Measurements from ENCODE around the gene EIF4EBP2. TPM values are rescaled to one million over a fixed set of nuclear protein-coding genes. Genes with fewer than 3 reads are reported as not detected.

The EIF4EBP2 gene, protein sequence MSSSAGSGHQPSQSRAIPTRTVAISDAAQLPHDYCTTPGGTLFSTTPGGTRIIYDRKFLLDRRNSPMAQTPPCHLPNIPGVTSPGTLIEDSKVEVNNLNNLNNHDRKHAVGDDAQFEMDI
- total RNA-seq (66.6 TPM), polyA plus RNA-seq (ENCODE audit: insufficient read depth, low read depth, low replicate concordance) (35.8 TPM)
- long read RNA-seq, donor 1, full-length matches to known transcripts: 53 of 98 reads
- long read RNA-seq, donor 1, partial matches to known transcripts: 45 of 98 reads
- long read RNA-seq, donor 1, other reads (novel, unspliced or antisense): 0 of 98 reads
- long read RNA-seq, donor 2, full-length matches to known transcripts: 37 of 42 reads
- long read RNA-seq, donor 2, partial matches to known transcripts: 5 of 42 reads
- long read RNA-seq, donor 2, other reads (novel, unspliced or antisense): 0 of 42 reads
- long read RNA-seq, donor 3, full-length matches to known transcripts: 44 of 57 reads
- long read RNA-seq, donor 3, partial matches to known transcripts: 13 of 57 reads
- long read RNA-seq, donor 3, other reads (novel, unspliced or antisense): 0 of 57 reads
- long read RNA-seq, donor 4, full-length matches to known transcripts: 41 of 41 reads
- long read RNA-seq, donor 4, partial matches to known transcripts: 0 of 41 reads
- long read RNA-seq, donor 4, other reads (novel, unspliced or antisense): 0 of 41 reads
- long read RNA-seq, donor 5, full-length matches to known transcripts: 6 of 6 reads
- long read RNA-seq, donor 5, partial matches to known transcripts: 0 of 6 reads
- long read RNA-seq, donor 5, other reads (novel, unspliced or antisense): 0 of 6 reads
- long read RNA-seq, donor 6, full-length matches to known transcripts: 13 of 13 reads
- long read RNA-seq, donor 6, partial matches to known transcripts: 0 of 13 reads
- long read RNA-seq, donor 6, other reads (novel, unspliced or antisense): 0 of 13 reads
- long read RNA-seq, donor 7, full-length matches to known transcripts: 23 of 48 reads
- long read RNA-seq, donor 7, partial matches to known transcripts: 11 of 48 reads
- long read RNA-seq, donor 7, other reads (novel, unspliced or antisense): 14 of 48 reads
- long read RNA-seq, donor 8, full-length matches to known transcripts: 49 of 65 reads
- long read RNA-seq, donor 8, partial matches to known transcripts: 16 of 65 reads
- long read RNA-seq, donor 8, other reads (novel, unspliced or antisense): 0 of 65 reads
- long read RNA-seq, donor 9, full-length matches to known transcripts: 27 of 27 reads
- long read RNA-seq, donor 9, partial matches to known transcripts: 0 of 27 reads
- long read RNA-seq, donor 9, other reads (novel, unspliced or antisense): 0 of 27 reads
- long read RNA-seq, donor 10, full-length matches to known transcripts: 35 of 51 reads
- long read RNA-seq, donor 10, partial matches to known transcripts: 16 of 51 reads
- long read RNA-seq, donor 10, other reads (novel, unspliced or antisense): 0 of 51 reads

DNA sequence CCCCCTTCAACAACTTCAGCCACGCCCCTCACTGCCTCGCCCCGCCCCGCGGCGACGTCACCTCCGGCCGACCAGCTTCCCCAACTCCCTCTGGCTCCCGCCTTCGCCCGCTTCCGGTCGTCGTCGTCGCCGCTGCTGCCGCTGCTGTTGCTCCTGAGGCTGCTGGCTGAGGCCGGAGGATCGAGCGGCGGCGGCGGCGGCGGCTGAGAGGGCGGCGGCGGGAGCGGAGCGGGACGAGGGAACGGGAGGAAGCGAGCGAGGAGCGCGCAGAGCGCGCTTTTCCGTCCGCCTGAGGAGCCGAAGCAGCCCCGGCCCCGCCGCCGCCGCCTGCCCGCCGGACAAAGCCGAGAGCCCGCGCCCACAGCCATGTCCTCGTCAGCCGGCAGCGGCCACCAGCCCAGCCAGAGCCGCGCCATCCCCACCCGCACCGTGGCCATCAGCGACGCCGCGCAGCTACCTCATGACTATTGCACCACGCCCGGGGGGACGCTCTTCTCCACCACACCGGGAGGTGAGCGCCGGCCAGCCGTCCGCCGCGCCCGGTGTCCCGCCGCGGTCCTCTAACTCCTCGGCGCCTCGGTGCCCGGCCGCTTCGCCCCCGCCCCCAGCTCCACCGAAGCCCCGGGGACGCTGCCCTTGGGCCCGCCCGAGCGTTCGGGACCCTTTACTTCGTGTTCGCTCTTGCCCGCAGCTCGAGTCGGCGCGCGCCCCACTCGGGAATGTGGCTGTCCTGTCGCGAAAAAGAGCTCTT, at the start of gene EIF4EBP2:
TSS of gene EIF4EBP2 (plus strand) at position 110 of the 751 bp plus-strand sequence. CDS start at position 367, 257 bp downstream.
- Histone ChIP-seq H3K27me3 (ENCODE audit: control insufficient read depth, insufficient read depth, low read length) (no peaks in the 10 kb centered on the region), H3K4me3 (ENCODE audit: low read length in 3 of 3) (peak within 1 kb of the TSS; percentile 84 to 97 (median 95)), H3K27ac (ENCODE audit: low read depth in 2 of 2, low read length in 2 of 2) (peak within 1 kb of the TSS; percentile 98), H3K9me3 (ENCODE audit: control insufficient read depth in 2 of 3, insufficient read depth in 1 of 3, low read length in 3 of 3) (no peaks in the 10 kb centered on the region), H3K4me1 (ENCODE audit: control insufficient read depth in 2 of 3, insufficient read depth in 2 of 3, low read depth in 1 of 3, low read length in 3 of 3) (peaks cover 3 to 22% (median 8%) of the 10 kb centered on the region in 3 donors), H3K9ac (ENCODE audit: low read length in 3 of 3) (peak within 1 kb of the TSS; percentile 76 to 98 (median 91)), H3K36me3 (ENCODE audit: control insufficient read depth in 2 of 3, insufficient read depth in 3 of 3, low read length in 3 of 3) (no peaks in the 10 kb centered on the region)
- intact Hi-C loops (cut with DNase I): no loop called here
- DNase-seq: peak; percentile 98 to 99 (median 99)
- no peak for FAIRE-seq
- TF ChIP-seq, protein P1, sequence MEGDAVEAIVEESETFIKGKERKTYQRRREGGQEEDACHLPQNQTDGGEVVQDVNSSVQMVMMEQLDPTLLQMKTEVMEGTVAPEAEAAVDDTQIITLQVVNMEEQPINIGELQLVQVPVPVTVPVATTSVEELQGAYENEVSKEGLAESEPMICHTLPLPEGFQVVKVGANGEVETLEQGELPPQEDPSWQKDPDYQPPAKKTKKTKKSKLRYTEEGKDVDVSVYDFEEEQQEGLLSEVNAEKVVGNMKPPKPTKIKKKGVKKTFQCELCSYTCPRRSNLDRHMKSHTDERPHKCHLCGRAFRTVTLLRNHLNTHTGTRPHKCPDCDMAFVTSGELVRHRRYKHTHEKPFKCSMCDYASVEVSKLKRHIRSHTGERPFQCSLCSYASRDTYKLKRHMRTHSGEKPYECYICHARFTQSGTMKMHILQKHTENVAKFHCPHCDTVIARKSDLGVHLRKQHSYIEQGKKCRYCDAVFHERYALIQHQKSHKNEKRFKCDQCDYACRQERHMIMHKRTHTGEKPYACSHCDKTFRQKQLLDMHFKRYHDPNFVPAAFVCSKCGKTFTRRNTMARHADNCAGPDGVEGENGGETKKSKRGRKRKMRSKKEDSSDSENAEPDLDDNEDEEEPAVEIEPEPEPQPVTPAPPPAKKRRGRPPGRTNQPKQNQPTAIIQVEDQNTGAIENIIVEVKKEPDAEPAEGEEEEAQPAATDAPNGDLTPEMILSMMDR (IDR thresholded peaks at IDR 0.05; ENCODE audit: borderline replicate concordance, extremely low read depth, insufficient read depth): no peak

DNA sequence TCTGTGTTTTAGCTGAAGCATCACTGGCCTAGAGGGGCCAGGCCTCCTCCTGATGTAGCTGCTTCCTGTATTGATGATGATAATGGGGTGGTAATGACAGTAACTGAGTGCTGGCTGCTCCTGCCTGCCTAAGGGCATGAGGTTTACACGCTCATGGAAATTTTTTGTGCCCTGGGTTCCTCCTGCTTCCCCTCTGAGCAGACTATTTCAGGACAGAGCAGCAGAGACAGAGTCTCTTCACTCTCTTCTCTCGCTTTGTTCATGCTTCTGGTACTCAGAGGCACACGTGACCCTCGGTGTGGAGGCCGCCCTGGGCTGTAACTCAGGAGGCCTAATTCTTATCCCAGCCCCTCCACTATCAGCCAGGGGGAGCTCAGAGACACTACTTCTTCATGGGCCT, 49.4 kb upstream of the EIF4EBP2 start:
- intact Hi-C loops (cut with DNase I): no loop called here
- H3K27me3 ChIP-seq (ENCODE audit: control insufficient read depth, insufficient read depth, low read length): no peaks in the 10 kb centered on the region
- H3K4me3 ChIP-seq (ENCODE audit: low read length in 3 of 3): no peak overlapping the region
- no peaks in the 10 kb centered on the region for H3K36me3 ChIP-seq (ENCODE audit: control insufficient read depth in 2 of 3, insufficient read depth in 3 of 3, low read length in 3 of 3)
- DNase-seq (peak in 1 of 5 donors; percentile 21), FAIRE-seq (no peak)
- no peak overlapping the region for H3K9ac ChIP-seq (ENCODE audit: low read length in 3 of 3)
- H3K27ac ChIP-seq (ENCODE audit: low read depth in 2 of 2, low read length in 2 of 2): no peak overlapping the region
- H3K9me3 ChIP-seq (ENCODE audit: control insufficient read depth in 2 of 3, insufficient read depth in 1 of 3, low read length in 3 of 3): no peaks in the 10 kb centered on the region
- TF ChIP-seq, protein P1 (IDR thresholded peaks at IDR 0.05; ENCODE audit: borderline replicate concordance, extremely low read depth, insufficient read depth): no peak
- peaks cover 0 to 5% (median 0%) of the 10 kb centered on the region in 3 donors for H3K4me1 ChIP-seq (ENCODE audit: control insufficient read depth in 2 of 3, insufficient read depth in 2 of 3, low read depth in 1 of 3, low read length in 3 of 3)
